Measurements from ENCODE around the gene SMG6.

SMG6 gene

GRCh38 chr17:2022647-2023240, 280.8 kb downstream of the SMG6 start:
- Histone ChIP-seq H3K9me2 (replicated peaks; ENCODE audit: insufficient read depth, low read length) (no peaks in the 10 kb centered on the region), H3K27me3 (ENCODE audit: low read length) (no peaks in the 10 kb centered on the region), H3K79me2 (ENCODE audit: insufficient read depth, low read length) (no peaks in the 10 kb centered on the region), H3K9ac (ENCODE audit: low read length) (no peak overlapping the region), H4K20me1 (ENCODE audit: low read depth, low read length) (no peaks in the 10 kb centered on the region), H3K4me3 (ENCODE audit: insufficient read depth, low read length, poor library complexity, severe bottlenecking) (no peak overlapping the region), H2AFZ (ENCODE audit: low read depth, low read length, severe bottlenecking) (no peak overlapping the region), H3F3A (ENCODE audit: insufficient read depth) (no peaks in the 10 kb centered on the region), H3K27ac (ENCODE audit: low read depth, low read length) (no peak overlapping the region), H3K9me3 (ENCODE audit: insufficient read depth, low read length) (no peaks in the 10 kb centered on the region), H3K4me2 (ENCODE audit: low read depth, low read length, poor library complexity, severe bottlenecking) (no peak overlapping the region), H3K36me3 (ENCODE audit: low read length) (no peaks in the 10 kb centered on the region)
- TF ChIP-seq, protein P1, sequence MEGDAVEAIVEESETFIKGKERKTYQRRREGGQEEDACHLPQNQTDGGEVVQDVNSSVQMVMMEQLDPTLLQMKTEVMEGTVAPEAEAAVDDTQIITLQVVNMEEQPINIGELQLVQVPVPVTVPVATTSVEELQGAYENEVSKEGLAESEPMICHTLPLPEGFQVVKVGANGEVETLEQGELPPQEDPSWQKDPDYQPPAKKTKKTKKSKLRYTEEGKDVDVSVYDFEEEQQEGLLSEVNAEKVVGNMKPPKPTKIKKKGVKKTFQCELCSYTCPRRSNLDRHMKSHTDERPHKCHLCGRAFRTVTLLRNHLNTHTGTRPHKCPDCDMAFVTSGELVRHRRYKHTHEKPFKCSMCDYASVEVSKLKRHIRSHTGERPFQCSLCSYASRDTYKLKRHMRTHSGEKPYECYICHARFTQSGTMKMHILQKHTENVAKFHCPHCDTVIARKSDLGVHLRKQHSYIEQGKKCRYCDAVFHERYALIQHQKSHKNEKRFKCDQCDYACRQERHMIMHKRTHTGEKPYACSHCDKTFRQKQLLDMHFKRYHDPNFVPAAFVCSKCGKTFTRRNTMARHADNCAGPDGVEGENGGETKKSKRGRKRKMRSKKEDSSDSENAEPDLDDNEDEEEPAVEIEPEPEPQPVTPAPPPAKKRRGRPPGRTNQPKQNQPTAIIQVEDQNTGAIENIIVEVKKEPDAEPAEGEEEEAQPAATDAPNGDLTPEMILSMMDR (IDR thresholded peaks at IDR 0.05; ENCODE audit: insufficient read depth, low read length, poor library complexity, severe bottlenecking): no peak
- TF ChIP-seq EZH2phosphoT487 (conservative IDR thresholded peaks at IDR 0.05; ENCODE audit: low read length): no peak

GRCh38 chr17:2020721-2021120, 282.9 kb downstream of the SMG6 start:
- H3K9me2 ChIP-seq (replicated peaks; ENCODE audit: insufficient read depth, low read length): no peaks in the 10 kb centered on the region
- H2AFZ ChIP-seq (ENCODE audit: low read depth, low read length, severe bottlenecking): no peak overlapping the region
- H4K20me1 ChIP-seq (ENCODE audit: low read depth, low read length): no peaks in the 10 kb centered on the region
- no peaks in the 10 kb centered on the region for H3K9me3 ChIP-seq (ENCODE audit: insufficient read depth, low read length)
- H3K9ac ChIP-seq (ENCODE audit: low read length): no peak overlapping the region
- no peaks in the 10 kb centered on the region for H3K79me2 ChIP-seq (ENCODE audit: insufficient read depth, low read length)
- no peaks in the 10 kb centered on the region for H3F3A ChIP-seq (ENCODE audit: insufficient read depth)
- H3K4me3 ChIP-seq (ENCODE audit: insufficient read depth, low read length, poor library complexity, severe bottlenecking): no peak overlapping the region
- H3K27me3 ChIP-seq (ENCODE audit: low read length): no peaks in the 10 kb centered on the region
- H3K27ac ChIP-seq (ENCODE audit: low read depth, low read length): no peak overlapping the region
- TF ChIP-seq EZH2phosphoT487 (conservative IDR thresholded peaks at IDR 0.05; ENCODE audit: low read length): no peak
- TF ChIP-seq, protein P1 (IDR thresholded peaks at IDR 0.05; ENCODE audit: insufficient read depth, low read length, poor library complexity, severe bottlenecking): no peak
- no peak overlapping the region for H3K4me2 ChIP-seq (ENCODE audit: low read depth, low read length, poor library complexity, severe bottlenecking)
- no peaks in the 10 kb centered on the region for H3K36me3 ChIP-seq (ENCODE audit: low read length)

DNA sequence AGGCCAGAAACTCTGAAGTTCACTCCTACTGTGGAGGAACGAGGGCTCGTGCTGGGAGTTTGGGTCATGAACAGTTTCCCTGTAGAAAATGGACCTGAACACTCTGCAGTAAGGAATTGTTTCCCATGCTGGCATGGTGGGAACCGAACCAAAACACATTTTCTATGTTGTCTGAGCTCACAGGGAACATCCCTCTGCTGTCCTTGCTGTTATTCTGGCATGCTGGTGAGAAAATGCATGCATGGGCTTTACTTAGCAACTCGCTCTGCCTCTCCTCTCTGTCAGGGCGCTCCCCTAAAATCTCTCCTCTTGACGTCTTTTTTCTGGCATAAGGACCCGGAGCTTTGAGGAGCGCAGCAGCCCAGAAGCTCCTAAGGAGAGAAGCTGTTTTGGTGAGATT, 283.9 kb downstream of the SMG6 start:
- Histone ChIP-seq H3K9me2 (replicated peaks; ENCODE audit: insufficient read depth, low read length) (no peaks in the 10 kb centered on the region), H3K27ac (ENCODE audit: low read depth, low read length) (no peak overlapping the region), H4K20me1 (ENCODE audit: low read depth, low read length) (no peaks in the 10 kb centered on the region)

More for the DNA sequence above, 283.9 kb downstream of the SMG6 start:
- H2AFZ ChIP-seq (ENCODE audit: low read depth, low read length, severe bottlenecking): no peak overlapping the region
- no peak overlapping the region for H3K4me3 ChIP-seq (ENCODE audit: insufficient read depth, low read length, poor library complexity, severe bottlenecking)
- no peaks in the 10 kb centered on the region for H3K9me3 ChIP-seq (ENCODE audit: insufficient read depth, low read length)
- no peaks in the 10 kb centered on the region for H3K27me3 ChIP-seq (ENCODE audit: low read length)
- no peaks in the 10 kb centered on the region for H3K79me2 ChIP-seq (ENCODE audit: insufficient read depth, low read length)
- H3F3A ChIP-seq (ENCODE audit: insufficient read depth): no peaks in the 10 kb centered on the region
- no peak overlapping the region for H3K4me2 ChIP-seq (ENCODE audit: low read depth, low read length, poor library complexity, severe bottlenecking)
- H3K9ac ChIP-seq (ENCODE audit: low read length): no peak overlapping the region
- TF ChIP-seq EZH2phosphoT487 (conservative IDR thresholded peaks at IDR 0.05; ENCODE audit: low read length): no peak
- TF ChIP-seq, protein P1 (IDR thresholded peaks at IDR 0.05; ENCODE audit: insufficient read depth, low read length, poor library complexity, severe bottlenecking): no peak
- no peaks in the 10 kb centered on the region for H3K36me3 ChIP-seq (ENCODE audit: low read length)
